ENCODE results near the gene NFX1. TPM values are rescaled to one million over a fixed set of nuclear protein-coding genes. Genes with fewer than 3 reads are reported as not detected.

Gene NFX1
- total and polyA plus RNA-seq, 10 of the 15 experiments (the other 5 are each of a cell fraction or from before 2014, with no cell fraction given), result 11.9 to 45.1 (median 36.1) TPM

DNA sequence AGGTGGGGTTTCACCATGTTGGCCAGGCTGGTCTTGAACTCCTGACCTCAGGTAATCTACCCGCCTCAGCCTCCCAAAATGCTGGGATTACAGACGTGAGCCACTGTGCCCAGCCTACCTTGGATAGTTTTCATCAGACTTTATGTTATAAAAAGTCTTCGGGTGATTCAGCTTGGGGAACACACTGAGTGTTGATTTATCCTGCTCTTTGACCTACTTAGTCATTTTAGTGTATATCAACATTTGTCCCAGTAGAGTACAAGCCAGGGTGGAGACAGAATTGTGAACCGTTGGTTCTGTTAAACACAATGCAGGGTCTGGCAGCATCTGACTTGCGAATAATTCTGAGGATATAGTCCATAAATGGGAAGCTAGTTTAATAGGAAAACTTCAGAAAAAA, 39.7 kb downstream of the NFX1 start:
- RAD21 ChIA-PET (ENCODE audit: unreplicated experiment), result no interaction called here
- TF ChIP-seq CUX1 (IDR thresholded peaks at IDR 0.05; ENCODE audit: insufficient replicate concordance, low read depth, low read length) (no peak), TARDBP (IDR thresholded peaks at IDR 0.05; ENCODE audit: borderline replicate concordance) (no peak), SKIL (IDR thresholded peaks at IDR 0.05; ENCODE audit: low read depth, poor library complexity, severe bottlenecking) (no peak)
- WGBS (ENCODE audit: insufficient coverage, insufficient replicate concordance, low lambda C conversion rate, missing lambda C conversion rate), result 94% methylated on average over 5 of the region's 5 CpGs
- no TSS peak for BruUV-seq (replicated peaks)
- intact Hi-C loops (cut with micrococcal nuclease; ENCODE audit: unreplicated experiment), result no loop called here
- Histone ChIP-seq H4K20me1 (ENCODE audit: control insufficient read depth, insufficient read depth) (no peaks in the 10 kb centered on the region), H3K36me3 (ENCODE audit: control insufficient read depth in 2 of 2, insufficient read depth in 2 of 2, low read length in 1 of 2) (peaks cover 3 to 22% of the 10 kb centered on the region in 2 experiments), H3K79me2 (ENCODE audit: control insufficient read depth, insufficient read depth, low read length) (no peaks in the 10 kb centered on the region), H3K27ac (ENCODE audit: control insufficient read depth, insufficient read depth) (no peak overlapping the region), H3K9ac (ENCODE audit: control insufficient read depth, insufficient read depth, low read length) (no peak overlapping the region), H3K4me3 (no peak overlapping the region), H3K4me1 (ENCODE audit: control insufficient read depth, insufficient read depth, low read length) (no peaks in the 10 kb centered on the region), H3K9me3 (replicated peaks; ENCODE audit: control insufficient read depth, insufficient read depth, low read length) (no peaks in the 10 kb centered on the region), H3K4me2 (ENCODE audit: control insufficient read depth, insufficient read depth) (no peak overlapping the region), H3K27me3 (replicated peaks in 1 of 2; ENCODE audit: control insufficient read depth in 2 of 2, insufficient read depth in 2 of 2, low read length in 1 of 2) (no peaks in the 10 kb centered on the region), H2AFZ (ENCODE audit: control insufficient read depth, low read depth, low read length) (no peak overlapping the region)
- FAIRE-seq, result no peak
- POLR2A ChIA-PET, result interaction anchor here (1.0 kb wide), 1 partner anchor 12 kb away, joined by 3 read pairs; no protein-coding TSS in a partner anchor
- in situ Hi-C loops (cut with MboI), result no loop called here
- CTCF ChIA-PET, result no interaction called here
- no peak for DNase-seq (ENCODE audit: low read depth, low spot score)
- SMC1A ChIA-PET (ENCODE audit: uncharacterized antibody, unreplicated experiment), result interaction anchor here (1.0 kb wide), 1 partner anchor 10 kb away, joined by 3 read pairs; no protein-coding TSS in a partner anchor
- ATAC-seq, result no peak

Measured in GM12878 (cell line).